WTC11 (cell line): ENCODE data around the gene CAB39. TPM values are rescaled to one million over a fixed set of nuclear protein-coding genes. Genes with fewer than 3 reads are reported as not detected.

ENCODE experiments used
- ATAC-seq: fragments of 200-7000 bp; cut with Tn5 transposase; 2 replicates; pipeline ENCODE4 v1.10.0; 2021; ENCODE audit warnings: mild to moderate bottlenecking, moderate library complexity
- CTCF ChIA-PET: fragments of 300-600 bp; sonication (Branson Sonifier 250); formaldehyde crosslinking; loops from one replicate; lab custom pipeline; 2021; ENCODE audit warnings: antibody characterized with exemption; lab: Charles Lee
- POLR2A ChIA-PET: fragments of 350-600 bp; sonication (Branson Sonifier 250); formaldehyde crosslinking; loops from one replicate; lab custom pipeline; 2021; ENCODE audit warnings: antibody characterized with exemption; lab: Charles Lee
- DNase-seq: peaks from one replicate; pipeline ENCODE4 v3.0.0; 2021; ENCODE audit warnings: low spot score
- H3K27ac Mint-ChIP-seq: 2 replicates; pipeline ENCODE4 v1.8.0; 2021; ENCODE audit warnings: mixed read lengths
- H3K27me3 Mint-ChIP-seq: 2 replicates; pipeline ENCODE4 v1.8.0; 2021; ENCODE audit warnings: low read depth, mild to moderate bottlenecking, moderate library complexity, mixed read lengths
- H3K36me3 Mint-ChIP-seq: 2 replicates; pipeline ENCODE4 v1.8.0; 2021; ENCODE audit warnings: mixed read lengths
- H3K4me1 Mint-ChIP-seq: 2 replicates; pipeline ENCODE4 v1.8.0; 2022; ENCODE audit warnings: mixed read lengths
- H3K4me3 Mint-ChIP-seq: 2 replicates; pipeline ENCODE4 v1.8.0; 2021; ENCODE audit warnings: mild to moderate bottlenecking, moderate library complexity, mixed read lengths
- H3K9me3 Mint-ChIP-seq: 2 replicates; pipeline ENCODE4 v1.8.0; 2021; ENCODE audit warnings: mixed read lengths
- ATF1 ChIP-seq: sonication (generic); formaldehyde crosslinking; IDR thresholded peaks from 2 replicates; pipeline ENCODE4 v1.8.1; 2023; ENCODE audit warnings: mild to moderate bottlenecking, moderate library complexity, missing genetic modification reagents
- CREB1 ChIP-seq: sonication (generic); formaldehyde crosslinking; IDR thresholded peaks from 2 replicates; pipeline ENCODE4 v1.8.0; 2023; ENCODE audit warnings: mild to moderate bottlenecking, missing genetic modification reagents
- ETV6 ChIP-seq: sonication (generic); formaldehyde crosslinking; IDR thresholded peaks from 2 replicates; pipeline ENCODE4 v1.8.1; 2022; ENCODE audit warnings: mild to moderate bottlenecking, missing genetic modification reagents
- FOXJ3 ChIP-seq: sonication (generic); formaldehyde crosslinking; IDR thresholded peaks from 2 replicates; pipeline ENCODE4 v1.9.0; 2021; ENCODE audit warnings: missing genetic modification reagents, mild to moderate bottlenecking, borderline replicate concordance
- FOXK1 ChIP-seq: sonication (generic); formaldehyde crosslinking; IDR thresholded peaks from 2 replicates; pipeline ENCODE4 v1.8.0; 2022; ENCODE audit warnings: mild to moderate bottlenecking, moderate library complexity, missing genetic modification reagents
- FOXP1 ChIP-seq: sonication (generic); formaldehyde crosslinking; IDR thresholded peaks from 2 replicates; pipeline ENCODE4 v1.8.0; 2022; ENCODE audit warnings: missing genetic modification reagents, mild to moderate bottlenecking, moderate library complexity, borderline replicate concordance
- GRHL2 ChIP-seq: fragments of 250-450 bp; sonication (Bioruptor Pico); IDR thresholded peaks from 2 replicates; pipeline ENCODE4 v1.8.0; 2022; ENCODE audit warnings: mild to moderate bottlenecking, moderate library complexity; ENCODE audit not compliant: insufficient replicate concordance, severe bottlenecking
- GTF2I ChIP-seq: fragments of 250-450 bp; sonication (Bioruptor Pico); conservative IDR thresholded peaks from 2 replicates; pipeline ENCODE4 v1.4.0; 2021; ENCODE audit warnings: mild to moderate bottlenecking
- MXD4 ChIP-seq: fragments of 250-450 bp; sonication (Bioruptor Pico); IDR thresholded peaks from 2 replicates; pipeline ENCODE4 v1.8.0; 2021; ENCODE audit warnings: mild to moderate bottlenecking, moderate library complexity, borderline replicate concordance
- NFATC4 ChIP-seq: fragments of 250-450 bp; sonication (Bioruptor Pico); IDR thresholded peaks from 2 replicates; pipeline ENCODE4 v1.9.0; 2021; ENCODE audit warnings: mild to moderate bottlenecking
- RELA ChIP-seq: sonication (generic); formaldehyde crosslinking; IDR thresholded peaks from 2 replicates; pipeline ENCODE4 v1.8.1; 2022; ENCODE audit warnings: missing genetic modification reagents, mild to moderate bottlenecking, borderline replicate concordance
- RORB ChIP-seq: fragments of 250-450 bp; sonication (Bioruptor Pico); IDR thresholded peaks from 2 replicates; pipeline ENCODE4 v1.9.0; 2021; ENCODE audit warnings: mild to moderate bottlenecking
- SOX15 ChIP-seq: fragments of 250-450 bp; sonication (Bioruptor Pico); IDR thresholded peaks from 2 replicates; pipeline ENCODE4 v1.9.0; 2021; ENCODE audit warnings: mild to moderate bottlenecking
- TCF7 ChIP-seq: sonication (generic); formaldehyde crosslinking; IDR thresholded peaks from 2 replicates; pipeline ENCODE4 v1.8.0; 2022; ENCODE audit warnings: mild to moderate bottlenecking, low read depth, missing genetic modification reagents, moderate library complexity
- TEAD1 ChIP-seq: sonication (generic); formaldehyde crosslinking; IDR thresholded peaks from 2 replicates; pipeline ENCODE4 v1.8.0; 2022; ENCODE audit warnings: mild to moderate bottlenecking, missing genetic modification reagents
- ZNF219 ChIP-seq: sonication (generic); formaldehyde crosslinking; IDR thresholded peaks from 2 replicates; pipeline ENCODE4 v1.8.0; 2023; ENCODE audit warnings: missing genetic modification reagents, mild to moderate bottlenecking, borderline replicate concordance
- ZNF416 ChIP-seq: fragments of 250-450 bp; sonication (Bioruptor Pico); IDR thresholded peaks from 2 replicates; pipeline ENCODE4 v1.9.0; 2021; ENCODE audit warnings: mild to moderate bottlenecking, inconsistent platforms
- total RNA-seq: library from RNA; stranded (reverse); gene quantifications from 3 replicates; pipeline ENCODE4 v1.2.3, GENCODE V29; 2021
- TF ChIP-seq, protein P1 (sequence below): sonication (generic); formaldehyde crosslinking; IDR thresholded peaks from 2 replicates; pipeline ENCODE4 v1.8.1; 2023; ENCODE audit warnings: mild to moderate bottlenecking, missing genetic modification reagents
- TF ChIP-seq, protein P2 (sequence below): sonication (generic); formaldehyde crosslinking; IDR thresholded peaks from 2 replicates; pipeline ENCODE4 v1.8.1; 2023; ENCODE audit warnings: mild to moderate bottlenecking, missing genetic modification reagents, moderate library complexity
- TF ChIP-seq, protein P3 (sequence below): sonication (generic); formaldehyde crosslinking; IDR thresholded peaks from 2 replicates; pipeline ENCODE4 v1.8.1; 2023; ENCODE audit warnings: mild to moderate bottlenecking, missing genetic modification reagents, moderate library complexity
- TF ChIP-seq, protein P4 (sequence below): sonication (generic); formaldehyde crosslinking; IDR thresholded peaks from 2 replicates; pipeline ENCODE4 v1.8.0; 2022; ENCODE audit warnings: mild to moderate bottlenecking, missing genetic modification reagents
- TF ChIP-seq, protein P5 (sequence below): fragments of 250-450 bp; sonication (Bioruptor Pico); IDR thresholded peaks from 2 replicates; pipeline ENCODE4 v1.9.0; 2021; ENCODE audit warnings: mild to moderate bottlenecking
- TF ChIP-seq, protein P6 (sequence below): sonication (generic); formaldehyde crosslinking; IDR thresholded peaks from 2 replicates; pipeline ENCODE4 v1.8.0; 2022; ENCODE audit warnings: mild to moderate bottlenecking, missing genetic modification reagents
- TF ChIP-seq, protein P7 (sequence below): fragments of 250-450 bp; sonication (Bioruptor Pico); IDR thresholded peaks from 2 replicates; pipeline ENCODE4 v1.9.0; 2021; ENCODE audit warnings: mild to moderate bottlenecking, borderline replicate concordance

CAB39 gene
- total RNA-seq, 1 experiment from 2014 or later, result 36.9 TPM

DNA sequence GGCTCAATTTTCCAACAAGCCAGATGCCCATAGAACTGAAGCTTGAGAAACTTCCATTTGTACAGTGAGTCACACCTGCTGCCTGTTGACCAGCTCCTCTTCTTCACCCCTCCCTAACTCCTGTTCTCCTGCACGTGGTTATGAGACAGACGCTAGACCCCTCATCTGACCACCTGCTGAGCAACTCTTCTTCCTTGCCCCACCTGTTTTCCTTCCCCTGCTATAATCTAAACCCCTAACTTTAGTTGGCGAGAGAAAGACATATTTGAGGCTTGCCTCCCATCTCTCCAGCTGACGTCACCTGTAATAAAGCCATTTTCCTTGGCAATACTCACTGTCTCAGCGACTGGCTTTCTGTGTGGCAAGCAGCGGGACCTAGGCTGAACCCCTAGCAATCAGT, 129.8 kb downstream of the CAB39 start:
- no peak overlapping the region for H3K27ac Mint-ChIP-seq
- CTCF ChIA-PET, result no interaction called here

DNA sequence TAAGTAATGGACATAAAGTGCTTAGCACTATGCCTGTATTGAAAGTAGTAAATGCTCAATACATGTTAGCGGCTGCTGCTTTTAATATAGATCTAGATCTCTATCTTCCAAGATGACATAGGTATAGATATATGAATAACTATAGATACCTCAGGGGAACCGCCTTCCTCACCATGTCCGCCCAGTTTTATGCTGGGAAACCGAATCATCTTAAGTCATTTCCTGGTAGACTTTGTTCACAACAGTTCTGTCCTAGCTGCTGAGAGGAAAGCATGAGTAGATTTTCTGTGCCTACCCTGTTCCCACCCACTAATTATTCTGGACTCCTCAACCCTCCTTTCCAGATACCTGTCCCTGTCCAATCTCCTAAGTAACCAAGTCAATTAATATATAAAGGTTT, 130.5 kb downstream of the CAB39 start:
- Mint-ChIP-seq H3K4me1 (peaks cover 4% of the 10 kb centered on the region), H3K27me3 (peaks cover 11% of the 10 kb centered on the region), H3K9me3 (peaks cover 31% of the 10 kb centered on the region), H3K36me3 (peaks cover 2% of the 10 kb centered on the region; the same call in 1 of the 2 replicates), H3K4me3 (no peak overlapping the region), H3K27ac (no peak overlapping the region)
- DNase-seq (no peak), ATAC-seq (no peak)
- TF ChIP-seq CREB1 (CRISPR knock-in tag) (no peak), FOXP1 (CRISPR knock-in tag) (no peak), GTF2I (CRISPR knock-in tag) (no peak), MXD4 (CRISPR knock-in tag) (no peak), GRHL2 (no peak)
- TF ChIP-seq, protein P1, sequence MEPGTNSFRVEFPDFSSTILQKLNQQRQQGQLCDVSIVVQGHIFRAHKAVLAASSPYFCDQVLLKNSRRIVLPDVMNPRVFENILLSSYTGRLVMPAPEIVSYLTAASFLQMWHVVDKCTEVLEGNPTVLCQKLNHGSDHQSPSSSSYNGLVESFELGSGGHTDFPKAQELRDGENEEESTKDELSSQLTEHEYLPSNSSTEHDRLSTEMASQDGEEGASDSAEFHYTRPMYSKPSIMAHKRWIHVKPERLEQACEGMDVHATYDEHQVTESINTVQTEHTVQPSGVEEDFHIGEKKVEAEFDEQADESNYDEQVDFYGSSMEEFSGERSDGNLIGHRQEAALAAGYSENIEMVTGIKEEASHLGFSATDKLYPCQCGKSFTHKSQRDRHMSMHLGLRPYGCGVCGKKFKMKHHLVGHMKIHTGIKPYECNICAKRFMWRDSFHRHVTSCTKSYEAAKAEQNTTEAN, result no peak
- CTCF ChIA-PET, result no interaction called here
- POLR2A ChIA-PET, result no interaction called here

More for the DNA sequence above, 129.8 kb downstream of the CAB39 start:
- Mint-ChIP-seq H3K4me3 (no peak overlapping the region), H3K36me3 (no peaks in the 10 kb centered on the region), H3K4me1 (0 out of 2 replicates have a peak, but pooled peaks cover 3% of the 10 kb centered on the region), H3K27me3 (peaks cover 8% of the 10 kb centered on the region; the same call in 1 of the 2 replicates), H3K9me3 (peaks cover 36% of the 10 kb centered on the region)
- ATAC-seq, result no peak
- POLR2A ChIA-PET, result no interaction called here
- no peak for TF ChIP-seq RORB (CRISPR knock-in tag)
- TF ChIP-seq ZNF416 (CRISPR knock-in tag), result no peak
- no peak for TF ChIP-seq TEAD1 (CRISPR knock-in tag)
- no peak for TF ChIP-seq NFATC4
- TF ChIP-seq, protein P2, sequence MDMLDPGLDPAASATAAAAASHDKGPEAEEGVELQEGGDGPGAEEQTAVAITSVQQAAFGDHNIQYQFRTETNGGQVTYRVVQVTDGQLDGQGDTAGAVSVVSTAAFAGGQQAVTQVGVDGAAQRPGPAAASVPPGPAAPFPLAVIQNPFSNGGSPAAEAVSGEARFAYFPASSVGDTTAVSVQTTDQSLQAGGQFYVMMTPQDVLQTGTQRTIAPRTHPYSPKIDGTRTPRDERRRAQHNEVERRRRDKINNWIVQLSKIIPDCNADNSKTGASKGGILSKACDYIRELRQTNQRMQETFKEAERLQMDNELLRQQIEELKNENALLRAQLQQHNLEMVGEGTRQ (CRISPR knock-in tag), result no peak
- no peak for TF ChIP-seq GTF2I (CRISPR knock-in tag)
- TF ChIP-seq, protein P3, sequence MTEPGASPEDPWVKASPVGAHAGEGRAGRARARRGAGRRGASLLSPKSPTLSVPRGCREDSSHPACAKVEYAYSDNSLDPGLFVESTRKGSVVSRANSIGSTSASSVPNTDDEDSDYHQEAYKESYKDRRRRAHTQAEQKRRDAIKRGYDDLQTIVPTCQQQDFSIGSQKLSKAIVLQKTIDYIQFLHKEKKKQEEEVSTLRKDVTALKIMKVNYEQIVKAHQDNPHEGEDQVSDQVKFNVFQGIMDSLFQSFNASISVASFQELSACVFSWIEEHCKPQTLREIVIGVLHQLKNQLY, result no peak
- TF ChIP-seq ETV6 (CRISPR knock-in tag), result no peak
- TF ChIP-seq, protein P4, sequence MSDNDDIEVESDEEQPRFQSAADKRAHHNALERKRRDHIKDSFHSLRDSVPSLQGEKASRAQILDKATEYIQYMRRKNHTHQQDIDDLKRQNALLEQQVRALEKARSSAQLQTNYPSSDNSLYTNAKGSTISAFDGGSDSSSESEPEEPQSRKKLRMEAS (CRISPR knock-in tag), result no peak
- no peak for DNase-seq

DNA sequence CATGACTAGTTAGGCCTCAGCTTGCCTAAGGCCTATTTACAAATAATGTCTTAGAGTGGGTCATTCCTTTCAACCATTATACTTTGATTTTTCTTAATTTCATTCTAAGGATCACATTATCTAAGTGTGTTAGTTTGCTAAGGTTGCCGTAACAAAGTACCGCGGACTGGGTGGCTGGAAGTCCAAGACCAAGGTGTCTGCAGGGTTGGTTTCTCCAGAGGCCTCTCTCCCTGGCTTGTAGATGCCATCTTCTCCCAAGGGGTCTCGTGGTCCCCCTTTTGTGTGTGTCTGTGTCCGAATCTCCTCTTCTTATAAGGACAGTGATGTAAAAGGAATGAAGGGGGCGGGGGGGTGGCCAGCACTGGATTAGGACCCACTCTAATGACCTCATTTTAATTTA, 133.7 kb downstream of the CAB39 start:
- Mint-ChIP-seq H3K4me3 (no peak overlapping the region), H3K4me1 (peaks cover 17% of the 10 kb centered on the region), H3K27me3 (peaks cover 25% of the 10 kb centered on the region), H3K9me3 (peaks cover 16% of the 10 kb centered on the region), H3K27ac (no peak overlapping the region), H3K36me3 (peaks cover 2% of the 10 kb centered on the region; the same call in 1 of the 2 replicates)
- DNase-seq (no peak), ATAC-seq (no peak)
- CTCF ChIA-PET, result interaction anchor here (2.4 to 4.4 kb wide), 2 partner anchors 22 to 78 kb away, joined by 27 to 37 read pairs; partner anchors contain the start of gene GPR55
- POLR2A ChIA-PET, result no interaction called here
- no peak for TF ChIP-seq ZNF219 (CRISPR knock-in tag)
- no peak for TF ChIP-seq ATF1 (CRISPR knock-in tag)
- TF ChIP-seq GTF2I (CRISPR knock-in tag), result no peak
- TF ChIP-seq, protein P5, sequence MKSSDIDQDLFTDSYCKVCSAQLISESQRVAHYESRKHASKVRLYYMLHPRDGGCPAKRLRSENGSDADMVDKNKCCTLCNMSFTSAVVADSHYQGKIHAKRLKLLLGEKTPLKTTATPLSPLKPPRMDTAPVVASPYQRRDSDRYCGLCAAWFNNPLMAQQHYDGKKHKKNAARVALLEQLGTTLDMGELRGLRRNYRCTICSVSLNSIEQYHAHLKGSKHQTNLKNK (CRISPR knock-in tag), result no peak
- TF ChIP-seq, protein P6, sequence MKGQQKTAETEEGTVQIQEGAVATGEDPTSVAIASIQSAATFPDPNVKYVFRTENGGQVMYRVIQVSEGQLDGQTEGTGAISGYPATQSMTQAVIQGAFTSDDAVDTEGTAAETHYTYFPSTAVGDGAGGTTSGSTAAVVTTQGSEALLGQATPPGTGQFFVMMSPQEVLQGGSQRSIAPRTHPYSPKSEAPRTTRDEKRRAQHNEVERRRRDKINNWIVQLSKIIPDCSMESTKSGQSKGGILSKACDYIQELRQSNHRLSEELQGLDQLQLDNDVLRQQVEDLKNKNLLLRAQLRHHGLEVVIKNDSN, result no peak
- no peak for TF ChIP-seq NFATC4
- TF ChIP-seq, protein P3, result no peak
- no peak for TF ChIP-seq RORB (CRISPR knock-in tag)
- TF ChIP-seq, protein P7, sequence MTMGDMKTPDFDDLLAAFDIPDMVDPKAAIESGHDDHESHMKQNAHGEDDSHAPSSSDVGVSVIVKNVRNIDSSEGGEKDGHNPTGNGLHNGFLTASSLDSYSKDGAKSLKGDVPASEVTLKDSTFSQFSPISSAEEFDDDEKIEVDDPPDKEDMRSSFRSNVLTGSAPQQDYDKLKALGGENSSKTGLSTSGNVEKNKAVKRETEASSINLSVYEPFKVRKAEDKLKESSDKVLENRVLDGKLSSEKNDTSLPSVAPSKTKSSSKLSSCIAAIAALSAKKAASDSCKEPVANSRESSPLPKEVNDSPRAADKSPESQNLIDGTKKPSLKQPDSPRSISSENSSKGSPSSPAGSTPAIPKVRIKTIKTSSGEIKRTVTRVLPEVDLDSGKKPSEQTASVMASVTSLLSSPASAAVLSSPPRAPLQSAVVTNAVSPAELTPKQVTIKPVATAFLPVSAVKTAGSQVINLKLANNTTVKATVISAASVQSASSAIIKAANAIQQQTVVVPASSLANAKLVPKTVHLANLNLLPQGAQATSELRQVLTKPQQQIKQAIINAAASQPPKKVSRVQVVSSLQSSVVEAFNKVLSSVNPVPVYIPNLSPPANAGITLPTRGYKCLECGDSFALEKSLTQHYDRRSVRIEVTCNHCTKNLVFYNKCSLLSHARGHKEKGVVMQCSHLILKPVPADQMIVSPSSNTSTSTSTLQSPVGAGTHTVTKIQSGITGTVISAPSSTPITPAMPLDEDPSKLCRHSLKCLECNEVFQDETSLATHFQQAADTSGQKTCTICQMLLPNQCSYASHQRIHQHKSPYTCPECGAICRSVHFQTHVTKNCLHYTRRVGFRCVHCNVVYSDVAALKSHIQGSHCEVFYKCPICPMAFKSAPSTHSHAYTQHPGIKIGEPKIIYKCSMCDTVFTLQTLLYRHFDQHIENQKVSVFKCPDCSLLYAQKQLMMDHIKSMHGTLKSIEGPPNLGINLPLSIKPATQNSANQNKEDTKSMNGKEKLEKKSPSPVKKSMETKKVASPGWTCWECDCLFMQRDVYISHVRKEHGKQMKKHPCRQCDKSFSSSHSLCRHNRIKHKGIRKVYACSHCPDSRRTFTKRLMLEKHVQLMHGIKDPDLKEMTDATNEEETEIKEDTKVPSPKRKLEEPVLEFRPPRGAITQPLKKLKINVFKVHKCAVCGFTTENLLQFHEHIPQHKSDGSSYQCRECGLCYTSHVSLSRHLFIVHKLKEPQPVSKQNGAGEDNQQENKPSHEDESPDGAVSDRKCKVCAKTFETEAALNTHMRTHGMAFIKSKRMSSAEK (CRISPR knock-in tag), result no peak
- TF ChIP-seq RELA, result no peak
- no peak for TF ChIP-seq TCF7 (CRISPR knock-in tag)
- no peak for TF ChIP-seq FOXJ3
- no peak for TF ChIP-seq FOXK1
- no peak for TF ChIP-seq SOX15
